ENCODE measurements around the gene SERP1. TPM values are rescaled to one million over a fixed set of nuclear protein-coding genes. Genes with fewer than 3 reads are reported as not detected.

The SERP1 gene
- polyA plus RNA-seq, 1 donor: 145 TPM

DNA sequence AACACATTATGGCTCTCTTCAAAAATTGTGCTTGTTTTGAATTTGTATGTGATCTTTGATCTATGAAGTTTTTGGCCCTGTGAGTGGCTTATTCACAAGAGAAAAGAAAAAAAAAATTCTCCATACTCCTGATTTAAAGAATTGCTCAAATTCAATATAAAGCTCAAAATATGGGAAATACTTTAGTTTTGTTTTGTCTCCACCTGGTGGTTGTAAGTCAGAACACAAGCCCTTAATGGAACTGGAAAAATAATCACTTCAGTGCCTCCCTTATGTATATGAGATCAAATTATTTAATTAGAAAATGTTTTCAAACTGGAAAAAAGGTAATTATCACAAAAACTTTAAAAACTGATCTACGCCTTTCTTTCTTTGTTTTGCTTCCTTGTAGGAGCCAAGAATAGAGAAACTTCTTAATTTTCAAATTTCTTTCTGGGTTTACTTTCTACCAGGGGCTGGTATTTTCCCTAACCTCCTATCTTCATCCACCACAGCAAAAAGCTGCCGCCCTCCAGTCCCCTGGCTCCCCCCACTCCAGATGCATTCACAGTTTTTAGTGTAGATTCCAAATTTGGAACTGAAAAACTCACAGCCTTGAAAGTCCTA is 50.6 kb downstream of the SERP1 start:
- peak; percentile 28 to 34 for DNase-seq
- WGBS (ENCODE audit: insufficient coverage, low lambda C conversion rate): 6% methylated on average over 2 of the region's 2 CpGs
- H3K27ac ChIP-seq (ENCODE audit: low read length): no peak overlapping the region

DNA sequence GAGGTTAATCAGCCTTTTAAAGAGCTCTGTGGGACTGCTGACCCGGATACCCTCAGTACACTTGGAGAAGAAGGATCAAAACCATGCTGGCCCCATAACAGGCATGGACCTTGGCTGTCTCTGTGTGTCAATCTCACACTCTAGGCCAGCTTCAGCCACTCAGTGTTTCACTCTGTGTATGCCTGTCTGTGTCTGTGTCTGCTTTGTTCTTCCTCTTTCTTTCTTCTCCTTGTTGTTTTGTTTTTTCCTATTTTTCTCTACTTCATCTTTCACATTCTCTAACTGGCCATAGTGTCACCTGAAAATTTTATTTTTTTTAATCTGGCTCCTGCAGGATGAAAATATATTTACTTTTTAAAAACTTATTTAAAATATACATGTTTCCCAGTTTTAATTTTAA is 51.1 kb downstream of the SERP1 start:
- Histone ChIP-seq H3K27me3 (ENCODE audit: control insufficient read depth, insufficient read depth, low read length) (no peaks in the 10 kb centered on the region), H3K9me3 (ENCODE audit: control insufficient read depth, low read depth, low read length) (no peaks in the 10 kb centered on the region), H3K27ac (ENCODE audit: low read length) (peak overlapping the region; percentile 1), H3K36me3 (ENCODE audit: control insufficient read depth, insufficient read depth, low read length) (no peaks in the 10 kb centered on the region), H3K4me1 (ENCODE audit: control insufficient read depth, insufficient read depth, low read length) (peaks cover 3% of the 10 kb centered on the region), H3K4me3 (ENCODE audit: low read length) (no peak overlapping the region)
- WGBS (ENCODE audit: insufficient coverage, low lambda C conversion rate): no CpG with 5 or more reads among the region's 1 CpG
- DNase-seq: peak; percentile 29 to 42

More for the DNA sequence above, 50.6 kb downstream of the SERP1 start:
- Histone ChIP-seq H3K9me3 (ENCODE audit: control insufficient read depth, low read depth, low read length) (peaks cover 4% of the 10 kb centered on the region), H3K4me3 (ENCODE audit: low read length) (no peak overlapping the region), H3K36me3 (ENCODE audit: control insufficient read depth, insufficient read depth, low read length) (no peaks in the 10 kb centered on the region), H3K4me1 (ENCODE audit: control insufficient read depth, insufficient read depth, low read length) (peaks cover 3% of the 10 kb centered on the region), H3K27me3 (ENCODE audit: control insufficient read depth, insufficient read depth, low read length) (no peaks in the 10 kb centered on the region)

- Histone ChIP-seq H3K4me1 (ENCODE audit: control insufficient read depth, insufficient read depth, low read length) (peaks cover 7% of the 10 kb centered on the region), H3K4me3 (ENCODE audit: low read length) (no peak overlapping the region), H3K27me3 (ENCODE audit: control insufficient read depth, insufficient read depth, low read length) (no peaks in the 10 kb centered on the region), H3K9me3 (ENCODE audit: control insufficient read depth, low read depth, low read length) (no peaks in the 10 kb centered on the region), H3K27ac (ENCODE audit: low read length) (no peak overlapping the region), H3K36me3 (ENCODE audit: control insufficient read depth, insufficient read depth, low read length) (no peaks in the 10 kb centered on the region)
- peak in 1 of 2 donors; percentile 24 for DNase-seq
- no CpG with 5 or more reads among the region's 5 CpGs for WGBS (ENCODE audit: insufficient coverage, low lambda C conversion rate)
Observed at GRCh38 chr3:150494411-150494977, 51.8 kb downstream of the SERP1 start.

Other genes starting within 250 kb of the SERP1 start
- gene TSC22D2, start 138.2 kb downstream of the SERP1 start, polyA plus RNA-seq: 45.0 TPM
- gene EIF2A, start 291 bp upstream of the SERP1 start, polyA plus RNA-seq: 134 TPM
- 79.3 TPM for gene SELENOT, start 56.8 kb upstream of the SERP1 start, polyA plus RNA-seq
- 0.09 TPM for gene ERICH6, start 157.4 kb upstream of the SERP1 start, polyA plus RNA-seq
- 19.7 TPM for gene SIAH2, start 216.7 kb upstream of the SERP1 start, polyA plus RNA-seq